Glutamatergic neuron (in vitro differentiated cells): Measurements from ENCODE around the gene MBTPS1. TPM values are rescaled to one million over a fixed set of nuclear protein-coding genes. Genes with fewer than 3 reads are reported as not detected.

ENCODE experiments used
- DNase-seq: peaks from one replicate; pipeline ENCODE4 v3.0.0; 2022
- H3K27ac Mint-ChIP-seq: one replicate; pipeline ENCODE4 v1.8.0; 2020; ENCODE audit warnings: mild to moderate bottlenecking, mixed read lengths, inconsistent platforms; ENCODE audit not compliant: unreplicated experiment
- H3K27me3 Mint-ChIP-seq: one replicate; pipeline ENCODE4 v1.8.0; 2020; ENCODE audit warnings: mild to moderate bottlenecking, moderate library complexity, mixed read lengths, inconsistent platforms; ENCODE audit not compliant: unreplicated experiment
- H3K36me3 Mint-ChIP-seq: one replicate; pipeline ENCODE4 v1.8.0; 2020; ENCODE audit warnings: mild to moderate bottlenecking, mixed read lengths, inconsistent platforms; ENCODE audit not compliant: unreplicated experiment
- H3K4me1 Mint-ChIP-seq: one replicate; pipeline ENCODE4 v1.8.0; 2020; ENCODE audit warnings: mild to moderate bottlenecking, low read depth, mixed read lengths, inconsistent platforms; ENCODE audit not compliant: unreplicated experiment
- H3K4me3 Mint-ChIP-seq: one replicate; pipeline ENCODE4 v1.8.0; 2020; ENCODE audit warnings: mild to moderate bottlenecking, mixed read lengths, inconsistent platforms; ENCODE audit not compliant: unreplicated experiment
- H3K9me3 Mint-ChIP-seq: one replicate; pipeline ENCODE4 v1.8.0; 2020; ENCODE audit warnings: mild to moderate bottlenecking, moderate library complexity, mixed read lengths, inconsistent platforms; ENCODE audit not compliant: unreplicated experiment
- total RNA-seq: library from RNA; stranded (reverse); fragmentation: NEBNext Ultra II Directional; extraction: Animal tissue kit (Norgen Biotek cat#: 25700); gene quantifications from one replicate; pipeline ENCODE4 v1.2.1, GENCODE V29; 2021; ENCODE audit not compliant: unreplicated experiment
- TF ChIP-seq, protein P1 (sequence below): fragments of 200-600 bp; sonication (generic); IDR thresholded peaks from one replicate; pipeline ENCODE4 v1.5.0; 2021; ENCODE audit not compliant: partially characterized antibody, unreplicated experiment

Gene MBTPS1
- total RNA-seq, 1 donor from 2014 or later: 105 TPM

DNA sequence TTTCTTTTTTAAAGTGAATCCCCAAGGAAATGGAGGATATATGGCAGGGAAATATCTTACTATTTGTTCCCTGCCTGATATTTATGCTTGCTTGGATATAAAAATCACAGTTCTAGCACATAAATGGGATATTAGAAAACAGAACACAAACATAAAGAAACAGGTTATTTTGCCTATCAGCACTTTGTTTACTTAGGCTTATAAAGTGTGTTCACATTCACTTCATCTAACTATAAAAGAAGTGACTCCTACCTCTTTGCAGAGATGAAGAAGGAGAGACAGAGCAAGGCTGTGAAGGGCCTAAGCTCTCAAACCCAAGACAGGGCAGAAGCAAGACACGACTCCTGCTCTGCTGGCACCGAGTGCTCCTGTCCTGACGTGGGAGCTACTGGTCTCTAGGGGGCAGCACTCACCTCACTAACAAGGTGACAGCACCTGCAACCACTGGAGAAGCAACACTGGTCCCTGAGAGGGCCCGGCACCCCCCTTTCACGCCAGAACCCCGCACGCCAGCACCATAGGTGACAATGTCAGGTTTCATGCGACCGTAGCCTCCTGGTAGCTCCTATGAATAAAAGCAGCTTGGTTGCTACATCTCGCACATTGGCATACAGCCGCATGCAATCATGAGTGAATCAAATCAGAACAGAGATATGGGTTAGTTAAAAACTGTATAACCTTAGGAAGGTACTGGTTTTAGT lies 32.0 kb downstream of the MBTPS1 start:
- Mint-ChIP-seq H3K4me1 (peaks cover 38% of the 10 kb centered on the region), H3K36me3 (peaks cover 7% of the 10 kb centered on the region), H3K4me3 (no peak overlapping the region), H3K27me3 (peaks cover 15% of the 10 kb centered on the region), H3K9me3 (peaks cover 22% of the 10 kb centered on the region), H3K27ac (no peak overlapping the region)
- DNase-seq: peak; percentile 58
- TF ChIP-seq, protein P1, sequence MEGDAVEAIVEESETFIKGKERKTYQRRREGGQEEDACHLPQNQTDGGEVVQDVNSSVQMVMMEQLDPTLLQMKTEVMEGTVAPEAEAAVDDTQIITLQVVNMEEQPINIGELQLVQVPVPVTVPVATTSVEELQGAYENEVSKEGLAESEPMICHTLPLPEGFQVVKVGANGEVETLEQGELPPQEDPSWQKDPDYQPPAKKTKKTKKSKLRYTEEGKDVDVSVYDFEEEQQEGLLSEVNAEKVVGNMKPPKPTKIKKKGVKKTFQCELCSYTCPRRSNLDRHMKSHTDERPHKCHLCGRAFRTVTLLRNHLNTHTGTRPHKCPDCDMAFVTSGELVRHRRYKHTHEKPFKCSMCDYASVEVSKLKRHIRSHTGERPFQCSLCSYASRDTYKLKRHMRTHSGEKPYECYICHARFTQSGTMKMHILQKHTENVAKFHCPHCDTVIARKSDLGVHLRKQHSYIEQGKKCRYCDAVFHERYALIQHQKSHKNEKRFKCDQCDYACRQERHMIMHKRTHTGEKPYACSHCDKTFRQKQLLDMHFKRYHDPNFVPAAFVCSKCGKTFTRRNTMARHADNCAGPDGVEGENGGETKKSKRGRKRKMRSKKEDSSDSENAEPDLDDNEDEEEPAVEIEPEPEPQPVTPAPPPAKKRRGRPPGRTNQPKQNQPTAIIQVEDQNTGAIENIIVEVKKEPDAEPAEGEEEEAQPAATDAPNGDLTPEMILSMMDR: peak; percentile 75

DNA sequence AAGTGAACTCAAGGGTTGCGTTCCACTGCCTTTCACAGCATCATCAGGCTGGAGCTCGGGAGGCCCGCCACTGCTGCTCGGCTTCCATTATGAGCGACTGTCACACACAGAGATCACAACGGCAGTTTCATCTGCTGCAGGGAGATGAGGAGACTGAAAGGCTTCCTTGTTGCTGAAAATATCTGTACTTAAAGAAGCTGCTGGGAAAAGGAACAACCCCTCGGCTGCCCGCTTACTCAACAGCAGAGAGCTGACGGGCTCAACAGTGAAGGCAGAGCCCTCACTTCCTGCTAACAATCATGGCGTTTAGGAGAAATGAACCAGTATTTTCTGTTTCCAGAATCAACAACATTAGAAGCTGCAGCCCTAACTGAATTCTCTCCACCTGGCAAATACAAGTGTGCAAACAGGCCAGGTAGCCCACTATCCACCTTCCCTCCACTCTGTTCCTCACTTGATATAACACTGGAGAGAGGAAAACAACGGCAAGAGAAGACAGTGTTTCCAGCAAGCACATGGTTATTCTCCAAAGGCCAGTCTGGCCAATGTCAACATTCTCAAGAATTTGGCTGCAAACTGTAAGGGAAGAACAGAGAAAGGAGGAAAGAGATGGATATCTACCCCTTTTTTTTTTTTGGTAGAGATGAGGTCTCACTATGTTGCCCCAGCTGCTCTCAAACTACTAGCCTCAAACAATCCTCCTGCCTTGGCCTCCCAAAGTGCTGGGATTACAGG lies 33.7 kb downstream of the MBTPS1 start:
- DNase-seq: no peak
- H3K27ac Mint-ChIP-seq: no peak overlapping the region
- peaks cover 11% of the 10 kb centered on the region for H3K9me3 Mint-ChIP-seq
- H3K36me3 Mint-ChIP-seq: peaks cover 13% of the 10 kb centered on the region
- peaks cover 21% of the 10 kb centered on the region for H3K4me1 Mint-ChIP-seq
- H3K27me3 Mint-ChIP-seq: peaks cover 11% of the 10 kb centered on the region
- no peak overlapping the region for H3K4me3 Mint-ChIP-seq
- TF ChIP-seq, protein P1: no peak

DNA sequence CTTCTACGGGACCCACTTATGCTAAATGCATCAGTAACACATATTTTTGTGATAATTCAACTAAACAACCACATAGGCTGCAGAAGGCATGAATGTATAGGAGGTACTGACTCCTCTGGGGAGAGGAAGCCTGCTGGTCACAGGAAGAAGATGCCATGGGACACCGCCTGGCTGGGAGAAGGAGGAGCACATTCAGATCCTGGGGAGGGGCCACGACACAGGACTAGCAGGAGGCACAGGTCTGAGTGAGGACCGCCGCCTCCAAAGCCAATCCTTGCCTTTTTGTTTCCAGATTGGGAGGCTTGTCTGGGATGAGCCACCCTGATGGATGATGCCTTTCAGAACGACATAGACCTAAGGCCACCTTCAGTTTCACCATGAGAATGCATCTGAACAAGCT lies 34.6 kb downstream of the MBTPS1 start:
- DNase-seq: no peak
- no peak overlapping the region for H3K4me3 Mint-ChIP-seq
- H3K27me3 Mint-ChIP-seq: peaks cover 8% of the 10 kb centered on the region
- no peak overlapping the region for H3K27ac Mint-ChIP-seq
- peaks cover 17% of the 10 kb centered on the region for H3K36me3 Mint-ChIP-seq
- TF ChIP-seq, protein P1: no peak
- H3K9me3 Mint-ChIP-seq: peaks cover 6% of the 10 kb centered on the region
- peaks cover 12% of the 10 kb centered on the region for H3K4me1 Mint-ChIP-seq

- Mint-ChIP-seq H3K36me3 (peaks cover 18% of the 10 kb centered on the region), H3K27ac (no peak overlapping the region), H3K27me3 (peaks cover 5% of the 10 kb centered on the region), H3K4me1 (peaks cover 6% of the 10 kb centered on the region), H3K9me3 (peaks cover 2% of the 10 kb centered on the region), H3K4me3 (no peak overlapping the region)
- no peak for DNase-seq
- TF ChIP-seq, protein P1: no peak
These were observed 35.2 kb downstream of the MBTPS1 start for GRCh38 chr16:84081446-84081989.

DNA sequence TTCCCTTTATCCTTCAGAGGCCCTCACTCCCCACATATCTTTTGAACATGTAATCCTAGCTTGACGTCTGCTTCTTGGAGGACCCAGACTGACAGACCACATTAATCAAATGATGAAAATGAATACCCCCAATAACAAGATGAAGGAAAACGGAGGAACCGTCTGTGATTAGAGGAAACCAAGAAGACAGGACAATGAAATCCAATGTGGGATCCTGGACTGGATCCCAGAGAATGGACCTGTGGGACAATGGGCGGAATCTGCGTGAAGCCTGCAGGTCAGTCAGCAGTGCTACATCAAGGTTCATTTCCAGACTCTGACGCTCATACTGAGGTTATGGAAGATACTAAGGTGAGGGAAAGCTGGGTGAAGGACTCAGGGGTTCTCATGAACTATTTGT lies 35.9 kb downstream of the MBTPS1 start:
- peaks cover 18% of the 10 kb centered on the region for H3K36me3 Mint-ChIP-seq
- no peaks in the 10 kb centered on the region for H3K4me1 Mint-ChIP-seq
- peak overlapping the region; percentile 34 for H3K27ac Mint-ChIP-seq
- peaks cover 3% of the 10 kb centered on the region for H3K27me3 Mint-ChIP-seq
- H3K9me3 Mint-ChIP-seq: no peaks in the 10 kb centered on the region
- TF ChIP-seq, protein P1: no peak
- no peak overlapping the region for H3K4me3 Mint-ChIP-seq
- no peak for DNase-seq
